ENCODE results near the gene DNAJC24. TPM values are rescaled to one million over a fixed set of nuclear protein-coding genes. Genes with fewer than 3 reads are reported as not detected.
"Not testable (repeated sequence)": the region's sequence is repeated elsewhere in the genome, so short reads cannot be mapped to it uniquely, and the experiment has no call there.

Gene DNAJC24, protein sequence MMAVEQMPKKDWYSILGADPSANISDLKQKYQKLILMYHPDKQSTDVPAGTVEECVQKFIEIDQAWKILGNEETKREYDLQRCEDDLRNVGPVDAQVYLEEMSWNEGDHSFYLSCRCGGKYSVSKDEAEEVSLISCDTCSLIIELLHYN
- 12.7 TPM for polyA plus RNA-seq (ENCODE audit: insufficient read length)

DNA sequence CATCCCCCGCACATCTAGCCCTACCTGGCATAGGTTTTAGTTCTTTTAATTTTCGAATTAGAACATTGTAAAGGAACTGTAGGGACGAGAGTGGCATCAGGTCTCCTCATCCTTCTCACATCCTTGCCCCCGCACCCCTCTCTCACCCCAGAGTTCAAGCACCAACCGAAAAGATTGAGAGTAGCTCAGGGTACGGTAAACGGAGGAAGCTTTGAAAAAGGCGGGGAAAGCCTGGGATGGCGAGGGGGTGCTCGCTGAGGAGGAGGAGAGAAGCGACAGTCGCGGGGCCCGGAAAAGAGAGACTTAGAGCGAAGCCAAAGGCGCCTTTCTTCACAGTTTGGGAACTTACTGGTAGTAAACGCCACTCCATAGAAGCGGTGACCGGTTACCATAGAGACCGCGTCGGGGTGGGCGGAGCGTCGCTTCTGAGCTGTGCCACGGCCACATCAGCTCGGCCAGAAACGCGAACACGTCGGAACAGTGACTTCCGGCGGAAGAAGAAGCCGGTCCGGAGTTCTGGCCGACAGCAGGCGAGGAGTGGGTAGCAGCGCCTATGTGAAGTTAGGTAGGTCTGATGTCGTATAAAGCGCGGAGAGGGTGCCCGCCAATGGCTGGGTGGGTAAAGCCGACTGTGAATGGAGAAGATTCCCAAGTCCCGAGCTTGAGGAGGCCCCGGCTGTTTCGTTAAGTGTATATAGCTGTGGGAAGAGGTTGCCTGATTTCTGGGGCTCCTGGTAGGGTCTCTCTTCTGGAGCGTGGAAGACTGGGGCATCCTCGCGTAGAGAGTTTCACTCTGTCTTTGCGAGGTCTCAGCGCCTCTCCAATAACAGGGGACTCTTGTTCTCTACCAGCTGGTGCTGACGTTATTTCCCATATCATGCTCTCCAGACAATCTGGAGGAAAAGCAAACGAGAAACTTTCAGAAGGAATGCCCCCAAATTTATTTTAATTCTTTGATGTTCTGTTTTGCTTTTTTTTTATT lies at the start of gene DNAJC24, which contains the start of gene DCDC1:
Gene DNAJC24 (plus strand): TSS at position 513 of the 982 bp plus-strand sequence. CDS start 889 bp downstream, outside the sequence.
Gene DCDC1 (minus strand): TSS at position 392 of the 982 bp plus-strand sequence. CDS start 41,459 bp downstream, outside the sequence.
- peak; percentile 93 for DNase-seq

DNA sequence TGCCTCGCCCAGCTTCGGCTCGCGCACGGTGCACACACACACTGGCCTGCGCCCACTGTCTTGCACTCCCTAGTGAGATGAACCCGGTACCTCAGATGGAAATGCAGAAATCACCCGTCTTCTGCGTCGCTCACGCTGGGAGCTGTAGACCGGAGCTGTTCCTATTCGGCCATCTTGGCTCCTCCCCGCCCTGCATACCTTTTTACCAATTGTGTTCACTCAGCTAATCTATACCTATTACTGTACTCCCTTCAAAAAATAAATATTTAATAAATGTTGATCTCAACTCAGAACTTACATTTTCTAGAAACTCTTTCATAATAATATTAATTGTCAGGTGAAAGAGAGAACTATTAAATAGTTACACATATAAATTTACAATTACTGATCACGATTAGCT lies 48.2 kb upstream of the DNAJC24 start:
- DNase-seq = not testable (repeated sequence)

DNA sequence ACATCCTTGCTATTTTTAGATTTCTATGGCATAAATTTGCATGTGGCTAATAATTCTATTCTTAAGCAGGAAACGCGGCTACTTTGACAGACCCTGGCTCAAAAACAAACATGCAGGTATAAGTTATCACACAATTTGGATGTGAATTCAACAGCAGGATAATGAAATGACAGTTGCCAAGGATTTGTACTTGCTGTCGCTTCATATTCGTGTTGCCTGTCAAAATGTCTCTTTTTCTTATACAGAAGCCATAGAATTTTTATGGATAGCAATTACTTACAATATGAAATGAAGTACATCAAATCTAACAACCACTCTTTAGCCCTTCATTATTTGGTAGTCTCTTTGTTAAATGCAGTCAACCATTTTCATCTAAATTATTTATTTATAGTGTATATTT lies 46.5 kb upstream of the DNAJC24 start:
- no peak for DNase-seq

DNA sequence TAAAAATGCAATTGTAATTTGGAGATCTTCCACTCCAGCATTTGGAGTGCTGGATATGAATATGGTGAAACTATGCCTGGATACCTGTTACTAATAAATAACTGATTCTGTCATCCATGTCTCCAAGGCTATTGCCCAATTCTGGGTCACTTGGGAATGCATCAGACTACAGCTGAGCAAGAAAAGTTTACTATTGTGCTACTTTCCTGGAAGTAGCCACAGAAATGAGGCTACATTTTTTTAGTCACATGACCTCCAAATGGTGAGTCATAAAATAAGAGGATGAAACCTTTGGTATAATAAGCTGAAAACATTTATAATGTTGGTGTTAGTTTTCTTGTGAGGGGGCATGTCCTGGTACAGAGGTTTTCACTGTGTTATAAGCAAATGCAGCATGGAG lies 44.5 kb upstream of the DNAJC24 start:
- DNase-seq = no peak

DNA sequence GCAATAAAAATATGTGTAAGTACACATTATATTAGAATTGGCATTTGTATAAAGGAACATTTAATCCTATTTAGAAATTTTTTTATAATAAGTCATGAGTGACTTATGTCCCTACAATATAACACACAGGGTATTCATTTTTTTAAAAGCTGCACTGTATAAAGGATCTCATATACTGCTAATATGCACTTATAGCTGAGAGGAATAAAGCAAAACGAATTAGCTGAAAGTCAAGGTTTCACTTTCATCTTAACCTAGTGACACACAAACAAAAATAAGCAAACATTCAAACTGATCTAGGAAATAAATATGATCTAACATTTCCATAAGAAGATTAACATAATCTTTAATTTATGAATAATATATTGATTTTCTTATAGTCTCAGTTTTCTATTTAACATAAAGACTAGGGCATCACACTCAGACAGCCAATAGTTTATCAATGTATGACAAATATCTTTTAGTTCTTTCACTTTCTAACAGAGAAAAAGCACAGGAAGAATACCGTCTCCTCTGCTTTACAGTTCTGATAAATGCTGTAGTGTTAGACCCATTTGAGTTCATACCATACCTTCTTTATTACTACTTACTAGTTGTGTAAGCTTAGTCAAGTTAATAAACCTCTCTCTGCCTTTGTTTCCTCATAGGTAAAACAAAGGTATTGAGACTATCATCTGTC lies 43.1 kb upstream of the DNAJC24 start:
- no peak for DNase-seq

DNA sequence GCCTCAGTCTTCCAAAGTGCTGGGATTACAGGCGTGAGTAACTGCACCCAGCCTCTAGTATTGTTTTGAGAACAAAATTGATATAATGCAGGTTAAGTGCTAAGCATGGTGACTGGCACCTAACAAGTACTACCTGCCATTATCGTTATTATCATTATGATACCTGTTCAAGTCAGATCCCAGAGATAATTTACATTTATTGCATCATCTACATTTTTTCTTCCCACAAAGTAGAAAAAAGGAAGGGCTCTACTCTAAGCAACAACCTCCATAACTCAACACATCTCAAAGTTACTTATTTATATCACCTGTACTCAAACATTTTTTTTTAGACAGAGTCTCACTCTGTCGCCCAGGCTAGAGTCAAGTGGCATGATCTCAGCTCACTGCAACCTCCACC lies 42.2 kb upstream of the DNAJC24 start:
- DNase-seq = no peak

DNA sequence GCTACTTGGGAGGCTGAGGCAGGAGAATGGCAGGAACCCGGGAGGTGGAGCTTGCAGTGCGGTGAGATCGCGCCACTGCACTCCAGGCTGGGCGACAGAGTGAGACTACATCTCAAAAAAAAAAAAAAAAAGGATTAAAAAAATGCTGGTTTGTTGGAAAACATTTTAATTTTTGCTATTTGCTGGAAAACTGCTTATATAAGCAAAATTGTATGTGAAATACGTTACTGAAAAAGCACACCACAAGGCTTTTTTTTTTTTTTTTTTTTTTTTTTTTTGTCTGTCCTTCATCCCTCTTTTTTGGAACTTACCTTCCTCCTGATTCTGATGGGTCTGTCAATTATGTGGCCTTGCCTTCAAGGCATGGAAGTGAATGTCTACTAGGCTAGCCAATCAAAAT lies 41.0 kb upstream of the DNAJC24 start:
- DNase-seq = no peak

DNA sequence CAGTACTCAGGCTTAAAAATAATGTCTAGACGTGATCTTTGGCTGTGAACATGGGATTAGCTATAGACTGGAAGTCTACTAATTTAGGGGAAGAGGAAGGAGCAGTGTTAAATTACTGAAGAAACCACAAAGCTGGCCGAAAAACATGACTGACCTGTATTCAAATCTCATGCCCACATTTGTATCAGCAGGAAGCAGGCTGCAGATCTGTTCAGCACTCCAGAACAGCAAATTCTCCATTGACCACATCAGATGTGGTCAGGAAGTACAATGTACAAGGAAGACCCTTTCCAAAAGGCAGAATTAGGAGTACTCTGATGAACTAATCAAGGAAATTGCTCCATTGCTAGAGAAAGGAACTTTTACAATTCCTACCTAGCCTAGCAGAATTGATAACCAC lies 31.9 kb upstream of the DNAJC24 start:
- no peak for DNase-seq

DNA sequence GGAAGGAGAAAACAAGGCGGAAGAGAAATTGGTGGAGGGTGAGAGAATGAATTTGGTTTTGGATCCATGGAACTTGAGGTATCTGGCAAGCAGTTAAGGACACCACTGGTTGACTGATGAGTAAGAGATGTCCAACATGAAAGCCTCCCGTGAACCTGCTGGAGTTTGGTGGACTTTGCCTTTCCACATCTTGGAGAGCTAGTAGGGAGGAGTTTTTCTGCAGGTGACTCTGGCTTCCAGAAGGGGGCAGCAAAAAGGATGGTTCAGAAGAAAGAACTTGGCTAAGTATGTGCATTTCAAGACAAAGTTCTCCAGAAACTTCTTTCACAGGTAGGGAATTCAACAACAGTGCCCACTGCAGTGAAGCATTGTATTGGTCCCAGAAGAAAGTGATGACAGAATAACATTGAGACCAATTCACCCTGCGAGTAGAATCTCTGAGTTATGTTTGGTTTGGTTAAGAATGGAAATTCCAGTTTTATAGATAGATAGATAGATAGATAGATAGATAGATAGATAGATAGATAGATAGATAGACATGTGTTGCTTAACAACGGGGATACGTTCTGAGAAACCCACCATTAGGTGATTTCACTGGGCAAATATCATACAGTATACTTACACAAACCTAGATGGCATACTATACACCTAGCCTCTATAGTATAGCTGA lies 28.6 kb upstream of the DNAJC24 start:
- no peak for DNase-seq

DNA sequence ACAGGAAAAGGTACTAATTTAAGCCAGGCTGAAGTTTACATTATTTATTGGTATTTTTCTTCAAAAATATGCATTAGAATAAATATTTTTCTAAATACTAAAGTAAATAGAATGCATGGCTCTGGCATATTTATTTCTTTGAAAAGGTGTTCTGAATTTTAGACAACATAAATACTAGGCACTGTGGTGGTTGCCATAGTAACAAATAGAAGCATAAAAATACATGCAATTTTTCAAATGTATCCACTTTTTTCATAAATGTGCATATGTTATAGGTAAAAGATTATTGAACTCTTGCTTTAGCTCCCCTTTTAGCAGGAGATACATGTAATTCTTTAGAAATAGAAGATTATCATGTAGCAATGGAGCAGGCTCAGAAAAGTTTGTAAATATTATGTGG lies 18.5 kb upstream of the DNAJC24 start:
- DNase-seq = no peak

DNA sequence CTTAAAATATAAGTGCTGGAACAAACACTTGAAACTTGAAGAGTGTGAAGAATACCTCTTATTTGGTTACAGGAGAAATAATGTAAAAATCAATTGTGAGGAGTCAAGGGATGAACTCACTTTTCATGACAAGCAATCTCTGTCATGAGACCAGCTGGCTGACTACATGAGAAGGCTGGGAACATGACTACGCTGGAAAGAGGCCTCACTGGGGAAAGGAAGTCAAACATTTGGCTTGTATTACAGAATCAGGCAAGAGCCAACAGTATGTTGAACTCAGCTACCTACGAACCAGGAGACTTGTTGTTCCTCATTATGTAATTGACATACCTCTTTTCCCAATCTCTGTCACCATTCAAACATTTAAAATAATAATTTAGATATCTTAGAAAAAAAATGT lies 14.5 kb upstream of the DNAJC24 start:
- no peak for DNase-seq

DNA sequence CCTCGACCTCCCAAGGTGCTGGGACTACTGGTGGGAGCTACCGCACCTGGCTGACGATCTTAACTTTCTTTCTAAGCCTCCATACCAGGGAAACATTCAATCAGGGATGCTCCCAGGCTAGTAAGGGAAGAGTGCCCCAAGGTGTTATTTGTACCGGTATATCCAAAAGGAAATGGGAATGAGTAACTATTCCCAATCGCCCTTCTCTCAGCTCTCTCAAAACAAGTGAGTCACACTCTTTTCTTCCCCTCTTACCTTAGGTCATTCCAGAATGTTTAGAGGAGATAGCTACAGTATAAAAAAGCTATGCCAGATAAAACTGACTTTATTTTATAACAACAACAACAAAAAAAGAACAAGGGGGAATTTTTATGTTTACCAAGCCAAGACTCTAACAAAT lies 13.8 kb upstream of the DNAJC24 start:
- no peak for DNase-seq

DNA sequence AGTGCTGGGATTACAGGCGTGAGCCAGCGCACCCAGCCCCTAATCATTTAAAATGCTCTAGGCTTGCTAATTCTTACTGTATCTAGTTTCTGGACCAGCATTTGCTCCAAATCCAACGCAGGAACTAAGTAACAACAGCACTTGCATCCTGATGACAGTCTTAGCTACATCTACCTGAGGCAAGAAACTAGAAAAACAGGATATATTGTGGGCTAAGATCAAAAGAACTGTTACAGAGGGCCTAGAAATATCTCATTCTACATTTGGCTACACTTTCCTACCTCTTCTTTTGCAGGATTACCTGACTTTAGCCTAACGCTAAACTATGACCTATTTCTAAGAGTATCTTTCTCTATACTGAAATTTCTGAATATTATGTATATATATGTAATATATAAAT lies 7.9 kb upstream of the DNAJC24 start:
- no peak for DNase-seq

DNA sequence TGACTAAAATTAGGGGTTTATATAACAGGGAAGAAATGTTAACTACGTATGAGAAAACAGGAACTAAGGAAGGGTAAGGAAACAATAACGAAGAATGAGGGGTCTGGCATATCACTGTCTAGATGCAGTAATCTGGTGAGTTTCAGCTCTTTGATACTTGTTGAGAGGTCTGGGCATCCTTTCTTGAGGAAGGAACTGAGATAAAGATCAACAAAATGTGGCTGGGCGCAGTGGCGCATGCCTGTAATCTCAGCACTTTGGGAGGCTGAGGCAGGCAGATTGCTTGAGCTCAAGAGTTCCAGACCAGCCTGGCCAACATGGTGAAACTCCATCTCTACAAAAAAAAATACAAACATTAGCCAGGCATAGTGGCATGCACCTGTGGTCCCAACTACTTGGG lies 2.9 kb upstream of the DNAJC24 start:
- DNase-seq = no peak

DNA sequence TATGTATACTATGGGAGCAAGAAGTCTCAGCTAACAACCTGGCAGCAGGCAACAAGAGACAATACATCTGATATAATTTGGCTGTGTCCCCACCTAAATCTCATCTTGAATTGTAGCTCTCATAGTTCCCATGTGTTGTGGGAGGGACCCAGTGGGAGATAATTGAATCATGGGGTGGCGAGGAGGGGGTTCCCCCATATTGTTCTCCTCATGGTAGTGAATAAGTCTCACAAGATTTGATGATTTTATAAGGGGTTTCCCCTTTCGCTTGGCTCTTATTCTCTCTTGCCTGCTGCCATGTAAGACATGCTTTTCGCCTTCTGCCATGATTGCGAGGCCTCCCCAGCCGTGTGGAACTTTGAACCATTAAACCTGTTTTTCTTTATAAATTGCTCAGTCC lies 6.2 kb downstream of the DNAJC24 start:
- no peak for DNase-seq

DNA sequence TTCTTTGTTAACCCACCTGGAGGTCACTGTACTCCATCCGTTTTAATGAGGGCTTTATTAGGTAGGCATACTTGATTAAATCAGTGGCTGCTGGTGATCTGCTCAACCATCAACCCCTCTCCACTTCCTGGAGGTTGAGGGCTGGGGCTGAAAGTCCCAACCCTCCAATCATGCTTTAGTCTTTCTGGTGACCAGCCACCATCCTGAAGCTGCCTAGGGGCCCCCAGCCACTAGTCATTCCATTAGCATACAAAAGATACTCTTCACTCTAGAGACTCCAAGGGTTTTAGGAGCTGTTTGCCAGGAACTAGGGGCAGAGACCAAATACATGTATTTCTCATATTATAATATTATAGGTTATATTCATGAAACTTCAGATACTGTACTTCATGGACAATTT lies 13.5 kb downstream of the DNAJC24 start:
- DNase-seq = no peak

DNA sequence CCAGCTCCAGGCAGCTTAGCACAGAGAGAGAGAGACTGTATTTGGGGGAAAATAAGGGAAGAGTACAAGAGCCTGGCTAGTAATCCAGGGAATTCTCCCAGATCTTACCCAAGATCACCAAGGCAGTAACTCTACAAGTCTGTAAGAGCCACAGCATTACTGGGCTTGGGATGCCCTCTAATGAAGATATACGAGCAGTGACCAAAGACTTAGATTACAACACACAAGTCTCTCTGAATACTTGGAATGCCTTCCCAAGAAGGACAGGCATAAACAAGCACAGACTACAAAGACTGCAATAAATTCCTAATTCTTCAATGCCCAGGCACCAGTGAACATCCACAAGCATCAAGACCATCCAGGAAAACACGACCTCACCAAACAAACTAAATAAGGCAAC lies 17.7 kb downstream of the DNAJC24 start:
- DNase-seq = no peak

DNA sequence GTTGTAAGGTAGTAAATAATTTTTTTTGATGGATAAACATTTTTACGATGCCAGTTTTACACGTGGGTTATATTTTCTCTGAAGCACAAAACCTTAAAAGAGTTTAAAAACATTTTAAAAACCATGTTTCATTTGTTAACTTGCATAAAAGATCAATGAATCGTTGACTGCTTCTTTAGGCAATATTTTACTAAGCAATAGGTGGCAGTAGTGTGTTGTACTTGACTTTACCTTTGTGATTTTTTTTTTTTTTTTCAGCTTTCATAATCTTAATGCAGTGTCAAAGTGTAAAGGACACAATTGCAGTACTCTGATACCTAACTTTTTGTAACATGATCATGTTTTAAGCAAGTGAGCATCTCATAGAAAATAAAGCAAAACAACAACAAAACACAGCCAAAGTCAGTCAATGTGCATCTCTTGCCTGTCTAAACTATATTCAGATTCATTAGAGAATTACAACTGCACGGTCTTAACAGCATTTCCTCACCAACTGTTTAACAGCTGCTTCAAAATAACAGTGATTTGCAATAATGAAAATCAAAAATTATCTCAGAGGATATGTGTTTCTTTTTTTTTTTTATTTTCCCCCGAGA lies 27.7 kb downstream of the DNAJC24 start:
- DNase-seq = no peak

DNA sequence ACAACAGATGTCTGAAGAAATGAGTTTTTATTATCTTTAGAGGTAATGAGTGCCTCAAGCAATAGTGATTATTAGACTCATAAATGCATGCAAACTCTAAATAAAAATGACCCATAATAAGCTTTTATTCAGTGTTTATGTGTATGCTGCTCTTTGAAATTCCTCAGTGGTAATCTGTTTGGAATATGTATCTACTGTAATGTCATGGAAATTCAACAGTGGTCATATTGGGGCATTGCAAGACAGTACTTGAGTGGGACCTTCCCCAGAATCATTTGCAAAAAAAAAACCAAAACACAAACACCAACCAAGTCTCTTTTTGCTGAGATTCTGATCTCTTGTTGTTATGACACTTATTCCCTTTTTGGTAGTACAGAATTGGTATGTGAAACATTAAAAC lies 35.0 kb downstream of the DNAJC24 start:
- DNase-seq = no peak

DNA sequence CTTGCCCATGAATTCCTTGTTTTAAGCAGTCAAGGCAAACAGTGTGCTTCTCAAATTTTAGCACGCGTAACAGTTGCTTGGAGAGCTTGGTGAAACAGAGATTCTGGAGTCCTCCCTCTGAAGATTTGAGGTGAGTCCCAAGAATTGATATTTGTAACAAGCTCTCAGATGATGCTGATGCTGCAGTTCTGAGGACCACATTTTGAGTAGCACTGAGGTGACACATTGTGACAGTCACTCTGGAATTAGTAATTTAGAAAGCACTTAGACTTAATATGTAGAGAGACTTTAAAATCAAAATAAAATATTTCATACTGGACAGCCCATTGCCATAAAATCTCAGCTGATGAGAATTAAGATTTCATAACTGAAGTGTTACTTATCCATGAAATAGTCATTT lies 38.5 kb downstream of the DNAJC24 start:
- no peak for DNase-seq

DNA sequence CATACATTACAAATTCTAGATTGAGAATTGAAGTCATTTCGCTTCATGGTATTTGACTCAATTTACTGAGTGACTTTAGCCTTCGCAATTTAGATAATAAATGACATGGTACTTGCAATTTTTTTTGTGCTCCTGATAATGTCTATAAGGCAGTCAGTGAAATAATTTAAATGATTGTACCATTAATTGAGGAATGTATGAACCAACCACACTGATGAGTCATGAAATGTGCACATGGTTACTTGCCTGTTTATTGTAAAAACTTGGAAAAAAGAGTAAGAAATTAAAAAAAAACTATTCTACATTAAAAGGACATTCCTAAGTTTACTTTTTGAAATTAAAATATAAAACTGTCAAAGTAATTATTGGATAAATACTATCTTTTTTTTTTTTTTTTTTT lies 43.3 kb downstream of the DNAJC24 start:
- DNase-seq = no peak

DNA sequence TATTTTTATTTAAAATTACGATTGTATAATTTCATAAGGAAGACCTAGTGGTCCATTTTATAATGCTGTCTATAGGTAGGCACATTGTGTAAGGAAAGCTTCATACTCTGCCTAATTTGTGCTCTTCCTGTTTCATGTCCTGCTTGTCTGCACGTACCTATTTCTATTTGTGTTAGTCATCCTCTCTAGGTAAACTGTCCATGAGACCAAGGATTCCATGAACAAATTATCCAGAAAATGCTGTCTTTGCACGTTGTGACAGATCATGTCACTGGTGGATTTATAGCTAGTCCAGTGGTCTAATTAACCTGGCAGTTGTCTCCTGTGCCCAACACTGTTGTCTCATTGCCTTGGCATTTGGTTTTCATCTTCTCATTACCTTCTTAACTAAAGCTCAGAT lies 44.7 kb downstream of the DNAJC24 start:
- no peak for DNase-seq

Measured in hindlimb muscle (tissue), 1 donor.